DND-41 (cell line): ENCODE results near the gene ANKK1.

Experiments used
- ATAC-seq: fragments of 200-7000 bp; cut with Tn5 transposase; 3 replicates; pipeline ENCODE4 v1.9.1; 2021; ENCODE audit warnings: low read depth; ENCODE audit not compliant: insufficient read depth
- DNase-seq: peaks from one replicate; pipeline ENCODE4 v3.0.0-alpha.2; 2020
- H2AFZ ChIP-seq: 2 replicates; pipeline ENCODE4 v1.6.0; 2012; ENCODE audit warnings: low read depth, low read length
- H3K27ac ChIP-seq: 2 replicates; pipeline ENCODE4 v1.5.1; 2012; ENCODE audit warnings: low read length, inconsistent platforms
- H3K27me3 ChIP-seq: fragments of 200-600 bp; sonication (generic); 2 replicates; pipeline ENCODE4 v1.6.0; 2012; ENCODE audit warnings: low read length, mild to moderate bottlenecking, inconsistent platforms; ENCODE audit not compliant: insufficient read depth, poor library complexity
- H3K36me3 ChIP-seq: 2 replicates; pipeline ENCODE4 v1.5.1; 2012; ENCODE audit warnings: low read length, inconsistent platforms; ENCODE audit not compliant: insufficient read depth
- H3K4me1 ChIP-seq: 2 replicates; pipeline ENCODE4 v1.5.1; 2012; ENCODE audit warnings: mild to moderate bottlenecking, low read length; ENCODE audit not compliant: insufficient read depth
- H3K4me2 ChIP-seq: 2 replicates; pipeline ENCODE4 v1.6.0; 2012; ENCODE audit warnings: mild to moderate bottlenecking, moderate library complexity, low read length, inconsistent platforms; ENCODE audit not compliant: insufficient read depth
- H3K4me3 ChIP-seq, 2 experiments: fragments of 200-600 bp in 1 of 2; shearing (Covaris generic) in 1 of 2; 2 replicates each; pipeline ENCODE4 v1.5.1; 2012 to 2016; ENCODE audit warnings: inconsistent platforms in 2 of 2, low read length in 2 of 2, mild to moderate bottlenecking in 2 of 2, low read depth in 1 of 2, moderate library complexity in 1 of 2
- H3K79me2 ChIP-seq: 2 replicates; pipeline ENCODE4 v1.6.0; 2012; ENCODE audit warnings: low read length, inconsistent platforms; ENCODE audit not compliant: insufficient read depth
- H3K9ac ChIP-seq: 2 replicates; pipeline ENCODE4 v1.6.0; 2012; ENCODE audit warnings: low read depth, mild to moderate bottlenecking, inconsistent platforms, low read length, moderate library complexity
- H3K9me3 ChIP-seq: 2 replicates; pipeline ENCODE4 v1.5.1; 2012; ENCODE audit warnings: low read length, moderate library complexity, mild to moderate bottlenecking, inconsistent platforms; ENCODE audit not compliant: insufficient read depth, severe bottlenecking
- H4K20me1 ChIP-seq: 2 replicates; pipeline ENCODE4 v1.6.0; 2012; ENCODE audit warnings: low read length; ENCODE audit not compliant: insufficient read depth
- CTCF ChIP-seq: IDR thresholded peaks from 2 replicates; pipeline ENCODE4 v1.5.1; 2012; ENCODE audit warnings: borderline replicate concordance, low read length, moderate library complexity, mild to moderate bottlenecking; ENCODE audit not compliant: poor library complexity, severe bottlenecking; ENCODE audit errors: extremely low read depth
- EZH2 ChIP-seq: IDR thresholded peaks from 3 replicates; pipeline ENCODE4 v1.6.1; 2012; ENCODE audit warnings: borderline replicate concordance, low read depth, mild to moderate bottlenecking, moderate library complexity, low read length, inconsistent platforms; ENCODE audit not compliant: severe bottlenecking

ANKK1 gene

GRCh38 chr11:113408206-113408605 lies 20.6 kb downstream of the ANKK1 start:
- Histone ChIP-seq H3K27me3 (peaks cover 4% of the 10 kb centered on the region), H3K4me2 (no peak overlapping the region), H3K4me3 (no peak overlapping the region), H2AFZ (no peak overlapping the region), H4K20me1 (no peaks in the 10 kb centered on the region), H3K9ac (no peak overlapping the region), H3K27ac (no peak overlapping the region), H3K79me2 (no peaks in the 10 kb centered on the region), H3K4me1 (no peaks in the 10 kb centered on the region), H3K36me3 (no peaks in the 10 kb centered on the region), H3K9me3 (no peaks in the 10 kb centered on the region)
- DNase-seq, result no peak
- no peak for ATAC-seq
- TF ChIP-seq CTCF (no peak), EZH2 (no peak)

- peaks cover 3% of the 10 kb centered on the region for H3K27me3 ChIP-seq
- no peaks in the 10 kb centered on the region for H3K36me3 ChIP-seq
- DNase-seq (no peak), ATAC-seq (no peak)
- no peaks in the 10 kb centered on the region for H3K4me1 ChIP-seq
- H3K27ac ChIP-seq, result no peak overlapping the region
- no peaks in the 10 kb centered on the region for H3K9me3 ChIP-seq
- no peak overlapping the region for H3K4me2 ChIP-seq
- no peak overlapping the region for H3K4me3 ChIP-seq
- no peak for TF ChIP-seq CTCF
- TF ChIP-seq EZH2, result no peak
- H3K9ac ChIP-seq, result no peak overlapping the region
- H2AFZ ChIP-seq, result no peak overlapping the region
- no peaks in the 10 kb centered on the region for H3K79me2 ChIP-seq
- no peaks in the 10 kb centered on the region for H4K20me1 ChIP-seq
Observed at GRCh38 chr11:113408887-113409286, 21.3 kb downstream of the ANKK1 start.

GRCh38 chr11:113409526-113409925 lies 21.9 kb downstream of the ANKK1 start:
- H3K4me1 ChIP-seq, result no peaks in the 10 kb centered on the region
- H3K9ac ChIP-seq, result no peak overlapping the region
- H3K27me3 ChIP-seq, result no peaks in the 10 kb centered on the region
- H3K27ac ChIP-seq, result no peak overlapping the region
- H2AFZ ChIP-seq, result no peak overlapping the region
- H3K4me3 ChIP-seq, result no peak overlapping the region
- H3K9me3 ChIP-seq, result no peaks in the 10 kb centered on the region
- H3K4me2 ChIP-seq, result no peak overlapping the region
- H3K36me3 ChIP-seq, result no peaks in the 10 kb centered on the region
- DNase-seq (no peak), ATAC-seq (no peak)
- TF ChIP-seq CTCF (no peak), EZH2 (no peak)
- H3K79me2 ChIP-seq, result no peaks in the 10 kb centered on the region
- H4K20me1 ChIP-seq, result no peaks in the 10 kb centered on the region

- Histone ChIP-seq H3K27ac (no peak overlapping the region), H4K20me1 (no peaks in the 10 kb centered on the region), H3K36me3 (no peaks in the 10 kb centered on the region), H3K79me2 (no peaks in the 10 kb centered on the region), H3K9ac (no peak overlapping the region), H3K27me3 (no peaks in the 10 kb centered on the region), H2AFZ (no peak overlapping the region), H3K4me1 (no peaks in the 10 kb centered on the region), H3K4me2 (no peak overlapping the region), H3K9me3 (no peaks in the 10 kb centered on the region), H3K4me3 (no peak overlapping the region)
- DNase-seq, result no peak
- no peak for ATAC-seq
- TF ChIP-seq CTCF, result no peak
- TF ChIP-seq EZH2, result no peak
Observed at GRCh38 chr11:113410414-113411135, 23.0 kb downstream of the ANKK1 start.
